HG02943 (cell line): ENCODE measurements around the gene DAPK3.

Source experiments
- ATAC-seq: cut with Tn5 transposase; IDR thresholded peaks from one replicate; pipeline ENCODE4 v1.9.1; 2021; ENCODE audit warnings: mild to moderate bottlenecking, low read depth, moderate library complexity; ENCODE audit not compliant: unreplicated experiment

The DAPK3 gene

GRCh38 chr19:3932931-3933810 lies 37.7 kb downstream of the DAPK3 start, which contains the start of gene NMRK2:
Gene NMRK2, plus strand, starts transcription at chr19:3933069. Its CDS starts 603 bp downstream, at chr19:3933672.
- no peak for ATAC-seq

- no peak for ATAC-seq
Observed at GRCh38 chr19:3931041-3931440, 39.9 kb downstream of the DAPK3 start.

DNA sequence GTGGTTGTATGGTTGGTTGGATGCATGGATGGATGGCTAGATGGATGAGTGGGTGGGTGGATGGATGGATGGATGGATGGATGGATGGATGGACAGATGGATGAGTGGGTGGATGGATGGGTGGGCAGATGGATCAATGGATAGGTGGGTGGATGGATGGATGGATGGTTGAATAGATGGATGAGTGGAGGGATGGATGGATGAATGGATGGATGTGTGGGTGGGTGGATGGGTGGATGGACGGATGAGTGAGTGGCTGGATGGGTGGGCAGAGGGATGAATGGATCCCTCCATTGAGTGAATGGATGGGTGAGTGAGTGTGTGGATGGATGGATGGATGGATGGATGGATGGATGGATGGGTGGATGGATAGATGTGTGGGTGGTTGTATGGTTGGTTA lies 47.0 kb downstream of the DAPK3 start:
- no peak for ATAC-seq

DNA sequence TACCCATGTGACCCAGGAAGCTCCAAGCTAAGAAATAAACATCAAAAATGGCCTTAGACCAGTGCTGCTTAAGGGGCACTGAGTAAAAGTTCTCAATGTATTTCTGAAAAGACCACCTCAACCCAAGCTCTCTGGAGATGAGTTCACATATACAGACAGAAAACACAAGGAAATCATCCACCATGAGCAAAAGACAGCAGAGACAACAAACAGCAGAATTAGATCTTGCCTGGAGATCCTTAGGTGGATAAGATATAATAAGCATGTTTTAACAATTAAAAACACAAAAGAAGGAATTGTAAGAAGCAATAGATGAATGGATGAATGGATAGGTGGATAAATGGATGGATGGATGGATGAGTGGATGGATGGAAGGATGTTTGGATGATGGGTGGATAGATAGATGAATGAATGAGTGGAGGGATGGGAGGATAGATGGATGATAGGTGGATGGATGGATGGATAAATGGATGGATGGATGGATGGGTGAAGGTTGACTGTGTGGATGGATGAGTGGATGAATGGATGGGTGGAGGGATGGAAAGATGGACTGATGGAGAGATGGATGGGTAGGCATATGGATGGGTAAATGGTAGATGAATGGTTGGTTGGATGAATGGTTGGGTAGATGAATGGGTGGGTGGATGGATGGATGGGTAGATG lies 47.7 kb downstream of the DAPK3 start:
- ATAC-seq, result no peak

DNA sequence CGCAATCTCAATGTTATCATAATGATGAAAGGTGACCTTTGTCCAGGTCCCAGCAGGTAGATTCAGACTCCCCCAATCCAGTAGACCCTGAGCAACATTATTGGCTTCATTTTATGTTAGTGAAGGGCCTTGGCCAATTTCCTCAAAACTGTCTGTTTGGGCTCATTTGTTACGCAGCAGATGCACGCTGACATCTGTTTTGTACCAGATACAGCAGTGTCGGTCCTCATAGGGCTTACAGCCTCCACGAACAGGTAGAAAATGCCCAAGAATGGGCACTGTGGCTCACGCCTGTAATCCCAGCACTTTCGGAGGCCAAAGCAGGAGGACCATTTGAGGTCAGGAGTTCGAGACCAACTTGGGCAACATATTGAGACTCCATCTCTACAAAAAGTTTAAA lies 51.1 kb downstream of the DAPK3 start:
- ATAC-seq, result no peak

- no peak for ATAC-seq
Observed at GRCh38 chr19:3916033-3916432, 54.9 kb downstream of the DAPK3 start.

GRCh38 chr19:3914199-3914598 lies 56.7 kb downstream of the DAPK3 start:
- no peak for ATAC-seq

DNA sequence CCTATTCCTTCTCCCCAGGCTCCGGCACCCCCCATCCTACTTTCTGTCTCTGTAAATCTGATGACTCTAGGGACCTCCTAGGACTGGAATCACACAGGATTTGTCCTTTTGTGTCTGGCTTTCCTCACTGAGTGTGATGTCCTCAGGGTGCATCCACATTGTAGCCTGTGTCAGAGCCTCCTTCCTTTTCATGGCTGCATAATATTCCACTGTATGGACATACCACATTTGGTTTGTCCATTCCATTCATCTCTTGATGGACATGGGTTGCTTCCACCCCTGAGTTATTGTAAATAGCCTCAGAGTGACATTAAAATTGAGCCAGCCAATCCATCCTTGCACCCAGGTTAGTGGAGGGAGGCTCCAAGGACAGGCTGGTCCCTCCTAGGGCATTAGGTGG lies 60.8 kb downstream of the DAPK3 start:
- no peak for ATAC-seq
